H1 (cell line): ENCODE data around the gene ADAMTS14. TPM values are rescaled to one million over a fixed set of nuclear protein-coding genes. Genes with fewer than 3 reads are reported as not detected.

Source experiments
- CTCF ChIA-PET: fragments of 300-600 bp; sonication (Branson Sonifier 250); formaldehyde crosslinking; loops from one replicate; lab custom pipeline; 2021; ENCODE audit not compliant: partially characterized antibody; lab: Charles Lee
- POLR2A ChIA-PET: fragments of 300-600 bp; sonication (Branson Sonifier 250); formaldehyde crosslinking; loops from one replicate; lab custom pipeline; 2021; ENCODE audit warnings: inconsistent platforms; ENCODE audit not compliant: partially characterized antibody; lab: Charles Lee
- DNase-seq, 2 experiments: peaks; one replicate each; pipeline versions ENCODE4 v3.0.0 to v3.0.0-alpha.2; 2010 to 2022; ENCODE audit warnings: low spot score in 2 of 2, low read depth in 1 of 2, mixed read lengths in 1 of 2
- FAIRE-seq: peaks from 2 replicates; lab custom pipeline; 2011; peaks lifted over from hg19 to GRCh38; lab: Jason Lieb, UNC
- H2AFZ ChIP-seq: 2 replicates; pipeline ENCODE4 v1.8.1; 2012; ENCODE audit warnings: low read length, inconsistent platforms
- H2AK5ac ChIP-seq: 2 replicates; pipeline ENCODE4 v1.6.1; 2013; ENCODE audit warnings: low read depth, low read length
- H2BK120ac ChIP-seq: replicated peaks from 2 replicates; pipeline ENCODE3; 2013; ENCODE audit warnings: low read depth, low read length, inconsistent platforms
- H2BK12ac ChIP-seq: 2 replicates; pipeline ENCODE4 v1.6.1; 2013; ENCODE audit warnings: low read depth, low read length
- H2BK15ac ChIP-seq: 2 replicates; pipeline ENCODE4 v1.6.1; 2013; ENCODE audit warnings: low read length
- H2BK20ac ChIP-seq: 2 replicates; pipeline ENCODE4 v1.6.1; 2013; ENCODE audit warnings: low read length
- H2BK5ac ChIP-seq: 2 replicates; pipeline ENCODE4 v1.6.1; 2013; ENCODE audit warnings: low read depth, low read length
- H3K14ac ChIP-seq: 2 replicates; pipeline ENCODE4 v1.6.1; 2013; ENCODE audit warnings: inconsistent platforms; ENCODE audit not compliant: insufficient read length
- H3K18ac ChIP-seq: 2 replicates; pipeline ENCODE4 v1.6.1; 2013; ENCODE audit warnings: low read length; ENCODE audit errors: extremely low read depth
- H3K23ac ChIP-seq: 2 replicates; pipeline ENCODE4 v1.6.1; 2013; ENCODE audit warnings: inconsistent platforms; ENCODE audit not compliant: insufficient read length
- H3K23me2 ChIP-seq: 2 replicates; pipeline ENCODE4 v1.6.1; 2013; ENCODE audit warnings: low read depth, low read length
- H3K27ac ChIP-seq: 2 replicates; pipeline ENCODE4 v1.6.1; 2011; ENCODE audit warnings: low read depth, low read length, inconsistent platforms
- H3K27me3 ChIP-seq, 4 experiments: replicated peaks in 1 of 4; 1 replicate in 1 of 4; 2 replicates in 3 of 4; pipeline versions ENCODE4 v1.6.1 to v1.8.1; 2011 to 2013; ENCODE audit warnings: low read length in 3 of 4, mild to moderate bottlenecking in 3 of 4, inconsistent platforms in 2 of 4, mixed read lengths in 2 of 4, moderate library complexity in 1 of 4; ENCODE audit not compliant: control insufficient read depth in 3 of 4, insufficient read depth in 3 of 4; ENCODE audit errors: extremely low read depth in 1 of 4
- H3K36me3 ChIP-seq, 4 experiments: 2 replicates each; pipeline versions ENCODE4 v1.6.1 to v1.8.1; 2011 to 2013; ENCODE audit warnings: mild to moderate bottlenecking in 4 of 4, low read length in 3 of 4, moderate library complexity in 2 of 4, control low read depth in 1 of 4, inconsistent platforms in 1 of 4; ENCODE audit not compliant: insufficient read depth in 4 of 4, control insufficient read depth in 2 of 4
- H3K4ac ChIP-seq: replicated peaks from 2 replicates; pipeline ENCODE3; 2013; ENCODE audit warnings: low read length, low read depth, mixed read lengths, inconsistent platforms; ENCODE audit not compliant: insufficient read length
- H3K4me1 ChIP-seq, 4 experiments: replicated peaks in 1 of 4; 1 replicate in 1 of 4; 2 replicates in 3 of 4; pipeline versions ENCODE4 v1.6.1 to v1.8.1; 2011 to 2013; ENCODE audit warnings: low read length in 3 of 4, inconsistent platforms in 2 of 4, mixed read lengths in 1 of 4; ENCODE audit not compliant: insufficient read depth in 4 of 4, control insufficient read depth in 3 of 4
- H3K4me2 ChIP-seq, 2 experiments: 2 replicates each; pipeline versions ENCODE4 v1.6.1 to v1.8.1; 2011 to 2013; ENCODE audit warnings: low read depth in 2 of 2, low read length in 2 of 2, control low read depth in 1 of 2, inconsistent platforms in 1 of 2, mild to moderate bottlenecking in 1 of 2; ENCODE audit not compliant: insufficient read depth in 1 of 2
- H3K4me3 ChIP-seq, 4 experiments: fragments of 200-600, 300-600 bp in 1 of 4; sonication (generic), shearing (Covaris generic), sonication (Bioruptor Twin) in 1 of 4; 2 replicates each; pipeline versions ENCODE4 v1.5.1 to v1.8.1; 2011 to 2016; ENCODE audit warnings: low read length in 4 of 4, low read depth in 3 of 4, control low read depth in 2 of 4, inconsistent platforms in 2 of 4, mild to moderate bottlenecking in 2 of 4, mixed read lengths in 1 of 4, moderate library complexity in 1 of 4; ENCODE audit not compliant: insufficient read depth in 2 of 4; ENCODE audit errors: extremely low read depth in 1 of 4
- H3K56ac ChIP-seq: replicated peaks from 2 replicates; pipeline ENCODE3; 2013; ENCODE audit warnings: low read depth, mild to moderate bottlenecking, mixed read lengths, low read length, inconsistent platforms; ENCODE audit not compliant: insufficient read length
- H3K79me1 ChIP-seq: 2 replicates; pipeline ENCODE4 v1.6.1; 2013; ENCODE audit warnings: low read depth, low read length, control low read depth
- H3K79me2 ChIP-seq, 2 experiments: 2 replicates each; pipeline versions ENCODE4 v1.6.1 to v1.8.1; 2012 to 2013; ENCODE audit warnings: low read length in 2 of 2, mild to moderate bottlenecking in 2 of 2, inconsistent platforms in 1 of 2; ENCODE audit not compliant: insufficient read depth in 2 of 2, control insufficient read depth in 1 of 2
- H3K9ac ChIP-seq, 4 experiments: replicated peaks in 1 of 4; 1 replicate in 1 of 4; 2 replicates in 3 of 4; pipeline versions ENCODE4 v1.6.1 to v1.8.1; 2011 to 2013; ENCODE audit warnings: low read depth in 3 of 4, low read length in 3 of 4, control low read depth in 2 of 4, mild to moderate bottlenecking in 2 of 4, moderate library complexity in 2 of 4, inconsistent platforms in 1 of 4; ENCODE audit errors: extremely low read depth in 1 of 4
- H3K9me3 ChIP-seq, 2 experiments: 2 replicates each; pipeline versions ENCODE4 v1.6.1 to v1.8.1; 2012 to 2013; ENCODE audit warnings: mild to moderate bottlenecking in 2 of 2, moderate library complexity in 2 of 2, control low read depth in 1 of 2, inconsistent platforms in 1 of 2, low read depth in 1 of 2, low read length in 1 of 2, mixed read lengths in 1 of 2; ENCODE audit not compliant: insufficient read depth in 2 of 2
- H4K20me1 ChIP-seq, 2 experiments: replicated peaks in 1 of 2; 2 replicates each; pipeline versions ENCODE3 to v1.8.1; 2011 to 2013; ENCODE audit warnings: inconsistent platforms in 2 of 2, low read length in 2 of 2, mild to moderate bottlenecking in 1 of 2; ENCODE audit not compliant: insufficient read depth in 2 of 2, control insufficient read depth in 1 of 2
- H4K5ac ChIP-seq: 2 replicates; pipeline ENCODE4 v1.6.1; 2013; ENCODE audit warnings: low read length, low read depth, mixed read lengths, inconsistent platforms; ENCODE audit not compliant: insufficient read length
- H4K8ac ChIP-seq: 2 replicates; pipeline ENCODE4 v1.8.0; 2013; ENCODE audit warnings: mild to moderate bottlenecking, moderate library complexity, low read length, inconsistent platforms; ENCODE audit not compliant: insufficient read depth; ENCODE audit errors: extremely low read depth
- H4K91ac ChIP-seq: replicated peaks from 2 replicates; pipeline ENCODE3; 2013; ENCODE audit warnings: low read length, mixed read lengths, inconsistent platforms; ENCODE audit not compliant: insufficient read length
- SAP30 ChIP-seq: fragments of 300-600 bp; sonication (generic); IDR thresholded peaks from 2 replicates; pipeline ENCODE4 v1.7.1; 2012; ENCODE audit warnings: low read length, moderate library complexity, mild to moderate bottlenecking, inconsistent platforms; ENCODE audit not compliant: insufficient read depth, insufficient replicate concordance
- SIRT6 ChIP-seq: IDR thresholded peaks from one replicate; pipeline ENCODE4 v1.7.1; 2012; ENCODE audit warnings: low read length, inconsistent platforms
- TBP ChIP-seq: IDR thresholded peaks from 2 replicates; pipeline ENCODE4 v1.6.1; 2011; ENCODE audit warnings: low read depth, low read length, improper control_type of control experiment
- TEAD4 ChIP-seq: IDR thresholded peaks from 2 replicates; pipeline ENCODE4 v1.6.1; 2012; ENCODE audit warnings: low read depth, low read length, inconsistent platforms, mixed read lengths
- WGBS, 2 experiments: shearing (Covaris generic) in 1 of 2; methylation state at CpG; one replicate each; pipeline versions ENCODE4 v1.1.6 to v1.1.7; 2013 to 2015; ENCODE audit warnings: low lambda C conversion rate in 2 of 2, mixed read lengths in 2 of 2, inconsistent platforms in 1 of 2, low coverage in 1 of 2, missing lambda C conversion rate in 1 of 2; ENCODE audit not compliant: insufficient replicate concordance in 2 of 2, insufficient coverage in 1 of 2, insufficient read length in 1 of 2; ENCODE audit errors: extremely low coverage in 1 of 2, missing lambda C conversion rate in 1 of 2; 5-methylcytosine and 5-hydroxymethylcytosine counted together
- polyA plus RNA-seq, 7 experiments: library from polyadenylated mRNA; depleted of rRNA in 3 of 7; stranded (reverse) in 5 of 7; unstranded in 2 of 7; fragments of >200 nt in 5 of 7; fragments of 200-250 nt in 2 of 7; gene quantifications; 1 replicate in 5 of 7; 2 replicates in 1 of 7; 4 replicates in 1 of 7; pipeline versions ENCODE4 v1.2.1 to v1.2.3, GENCODE V29; 2011 to 2013; ENCODE audit warnings: missing spikeins in 2 of 7, mixed read lengths in 2 of 7
- total RNA-seq: library from RNA; stranded (reverse); fragmentation: NEBNext Ultra II Directional; extraction: Animal tissue kit (Norgen Biotek cat#: 25700); gene quantifications from 2 replicates; pipeline ENCODE4 v1.2.1, GENCODE V29; 2021
- TF ChIP-seq, protein P1 (sequence below), 3 experiments: IDR thresholded peaks; 1 replicate in 2 of 3; 2 replicates in 1 of 3; pipeline versions ENCODE4 v1.5.1 to v1.6.1; 2011; ENCODE audit warnings: low read length in 3 of 3, mild to moderate bottlenecking in 3 of 3, inconsistent platforms in 2 of 3, low read depth in 1 of 3, moderate library complexity in 1 of 3; ENCODE audit not compliant: insufficient read depth in 1 of 3; ENCODE audit errors: control extremely low read depth in 1 of 3
- TF ChIP-seq, protein P2 (sequence below): IDR thresholded peaks from 2 replicates; pipeline ENCODE4 v1.6.1; 2012; ENCODE audit warnings: inconsistent platforms
- TF ChIP-seq, protein P3 (sequence below): IDR thresholded peaks from 2 replicates; pipeline ENCODE4 v1.6.1; 2011; ENCODE audit warnings: low read depth, mild to moderate bottlenecking, low read length; ENCODE audit not compliant: insufficient read depth

ADAMTS14 gene
- total and polyA plus RNA-seq, 2 of the 8 experiments (the other 6 are each of a cell fraction or from before 2014, with no cell fraction given), result 2.0 to 2.3 TPM

DNA sequence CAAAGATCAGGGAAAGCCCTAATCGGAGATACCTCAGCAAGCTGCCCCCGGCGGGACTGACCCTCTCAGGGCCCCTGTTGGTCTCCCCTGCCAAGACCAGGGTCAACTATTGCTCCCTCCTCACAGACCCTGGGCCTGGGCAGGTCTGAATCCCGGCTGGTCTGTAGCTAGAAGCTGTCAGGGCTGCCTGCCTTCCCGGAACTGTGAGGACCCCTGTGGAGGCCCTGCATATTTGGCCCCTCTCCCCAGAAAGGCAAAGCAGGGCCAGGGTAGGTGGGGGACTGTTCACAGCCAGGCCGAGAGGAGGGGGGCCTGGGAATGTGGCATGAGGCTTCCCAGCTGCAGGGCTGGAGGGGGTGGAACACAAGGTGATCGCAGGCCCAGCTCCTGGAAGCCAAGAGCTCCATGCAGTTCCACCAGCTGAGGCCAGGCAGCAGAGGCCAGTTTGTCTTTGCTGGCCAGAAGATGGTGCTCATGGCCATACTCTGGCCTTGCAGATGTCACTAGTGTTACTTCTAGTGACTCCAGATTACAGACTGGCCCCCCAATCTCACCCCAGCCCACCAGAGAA lies 88.8 kb downstream of the ADAMTS14 start:
- Histone ChIP-seq H2BK15ac (peak overlapping the region; percentile 89; the same call in 1 of the 2 replicates), H3K4me1 (peaks cover 0 to 18% (median 12%) of the 10 kb centered on the region in 4 experiments; a peak in 6 of 7 replicates), H3K9me3 (peaks cover 6 to 7% of the 10 kb centered on the region in 2 experiments), H3K4ac (peak overlapping the region; percentile 73), H4K91ac (peak overlapping the region; percentile 12), H2BK5ac (0 out of 2 replicates have a peak overlapping the region, but pooled peaks have one; percentile 69), H3K56ac (no peak overlapping the region), H4K5ac (no peak overlapping the region), H3K9ac (no peak overlapping the region; a peak in 2 of 7 replicates), H2AK5ac (no peak overlapping the region), H2BK120ac (no peak overlapping the region), H2AFZ (0 out of 2 replicates have a peak overlapping the region, but pooled peaks have one; percentile 35), H4K20me1 (no peaks in the 10 kb centered on the region), H3K23me2 (no peaks in the 10 kb centered on the region), H3K4me3 (no peak overlapping the region), H3K27me3 (no peaks in the 10 kb centered on the region), H3K4me2 (no peak overlapping the region), H3K23ac (no peak overlapping the region), H3K18ac (no peak overlapping the region), H3K14ac (no peak overlapping the region), H3K36me3 (no peaks in the 10 kb centered on the region), H3K79me1 (no peaks in the 10 kb centered on the region), H3K27ac (no peak overlapping the region), H2BK20ac (no peak overlapping the region; the same call in 1 of the 2 replicates), H2BK12ac (peak overlapping the region; percentile 11; the same call in 1 of the 2 replicates), H3K79me2 (no peaks in the 10 kb centered on the region), H4K8ac (no peak overlapping the region)
- DNase-seq, result peak in 1 of 2 experiments; percentile 58
- POLR2A ChIA-PET, result interaction anchor here (1.9 kb wide), 1 partner anchor 55 kb away, joined by 8 read pairs; the partner anchor contains the start of gene SGPL1
- FAIRE-seq, result no peak
- CTCF ChIA-PET, result interaction anchor here (0.6 to 4.4 kb wide), 33 partner anchors 9 to 1566 kb away, joined by 3 to 35 read pairs (median 3); no protein-coding TSS in a partner anchor
- 58% methylated on average over 6 of the region's 7 CpGs; no CpG with 5 or more reads in 1 of the 2 experiments for WGBS, 2 experiments
- TF ChIP-seq SIRT6, result no peak
- peak; percentile 62; the same call in 1 of the 2 replicates for TF ChIP-seq TEAD4
- TF ChIP-seq, protein P1, sequence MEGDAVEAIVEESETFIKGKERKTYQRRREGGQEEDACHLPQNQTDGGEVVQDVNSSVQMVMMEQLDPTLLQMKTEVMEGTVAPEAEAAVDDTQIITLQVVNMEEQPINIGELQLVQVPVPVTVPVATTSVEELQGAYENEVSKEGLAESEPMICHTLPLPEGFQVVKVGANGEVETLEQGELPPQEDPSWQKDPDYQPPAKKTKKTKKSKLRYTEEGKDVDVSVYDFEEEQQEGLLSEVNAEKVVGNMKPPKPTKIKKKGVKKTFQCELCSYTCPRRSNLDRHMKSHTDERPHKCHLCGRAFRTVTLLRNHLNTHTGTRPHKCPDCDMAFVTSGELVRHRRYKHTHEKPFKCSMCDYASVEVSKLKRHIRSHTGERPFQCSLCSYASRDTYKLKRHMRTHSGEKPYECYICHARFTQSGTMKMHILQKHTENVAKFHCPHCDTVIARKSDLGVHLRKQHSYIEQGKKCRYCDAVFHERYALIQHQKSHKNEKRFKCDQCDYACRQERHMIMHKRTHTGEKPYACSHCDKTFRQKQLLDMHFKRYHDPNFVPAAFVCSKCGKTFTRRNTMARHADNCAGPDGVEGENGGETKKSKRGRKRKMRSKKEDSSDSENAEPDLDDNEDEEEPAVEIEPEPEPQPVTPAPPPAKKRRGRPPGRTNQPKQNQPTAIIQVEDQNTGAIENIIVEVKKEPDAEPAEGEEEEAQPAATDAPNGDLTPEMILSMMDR (IDR thresholded peaks at IDR 0.05; ENCODE audit: control extremely low read depth in 1 of 3, insufficient read depth in 1 of 3, low read depth in 1 of 3, low read length in 3 of 3), result peak; percentile 22 to 38 (median 24); a peak in 3 of 4 replicates
- TF ChIP-seq, protein P2, sequence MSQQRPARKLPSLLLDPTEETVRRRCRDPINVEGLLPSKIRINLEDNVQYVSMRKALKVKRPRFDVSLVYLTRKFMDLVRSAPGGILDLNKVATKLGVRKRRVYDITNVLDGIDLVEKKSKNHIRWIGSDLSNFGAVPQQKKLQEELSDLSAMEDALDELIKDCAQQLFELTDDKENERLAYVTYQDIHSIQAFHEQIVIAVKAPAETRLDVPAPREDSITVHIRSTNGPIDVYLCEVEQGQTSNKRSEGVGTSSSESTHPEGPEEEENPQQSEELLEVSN, result 0 out of 2 replicates have a peak, but pooled peaks have one; percentile 30
- TF ChIP-seq SAP30, result no peak
- no peak for TF ChIP-seq TBP
- TF ChIP-seq, protein P3, sequence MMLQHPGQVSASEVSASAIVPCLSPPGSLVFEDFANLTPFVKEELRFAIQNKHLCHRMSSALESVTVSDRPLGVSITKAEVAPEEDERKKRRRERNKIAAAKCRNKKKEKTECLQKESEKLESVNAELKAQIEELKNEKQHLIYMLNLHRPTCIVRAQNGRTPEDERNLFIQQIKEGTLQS, result no peak
